HepG2 (cell line): ENCODE measurements around the gene KRTAP3-3. TPM values are rescaled to one million over a fixed set of nuclear protein-coding genes. Genes with fewer than 3 reads are reported as not detected.

Experiments
- ATAC-seq: fragments of 200-7000 bp; cut with Tn5 transposase; 3 replicates; pipeline ENCODE4 v1.9.1; 2020; ENCODE audit warnings: mild to moderate bottlenecking, moderate library complexity
- BruUV-seq: library from RNA; stranded (reverse); fragments of 400-500 nt; replicated peaks from 2 replicates; lab custom pipeline; 2021; lab: Mats Ljungman, UMichigan
- CTCF ChIA-PET: fragments of 300-600 bp; formaldehyde crosslinking; extraction: SDS; loops from one replicate; lab custom pipeline; 2021; ENCODE audit warnings: low total read pairs, inconsistent platforms, low intra/inter-chr PET ratio; lab: Yijun Ruan, JAX
- POLR2A ChIA-PET: fragments of 350-600 bp; sonication (Branson Sonifier 250); formaldehyde crosslinking; loops from one replicate; lab custom pipeline; 2020; ENCODE audit warnings: antibody characterized with exemption, inconsistent platforms; lab: Yijun Ruan, JAX
- DNase-seq: peaks from one replicate; pipeline ENCODE4 v3.0.0-alpha.2; 2015; ENCODE audit warnings: low spot score
- FAIRE-seq: peaks from 3 replicates; lab custom pipeline; 2011; peaks lifted over from hg19 to GRCh38; lab: Jason Lieb, UNC
- H2AFZ ChIP-seq: one replicate; pipeline ENCODE4 v1.6.1; 2011; ENCODE audit warnings: low read length, inconsistent platforms
- H3K27ac ChIP-seq: fragments of 300-600 bp; 3 replicates; pipeline ENCODE4 v1.8.0; 2011; ENCODE audit warnings: mixed run types, mild to moderate bottlenecking, mixed read lengths, low read length, inconsistent platforms; ENCODE audit not compliant: insufficient read depth; ENCODE audit errors: extremely low read length
- H3K27me3 ChIP-seq, 2 experiments: fragments of 200-600 bp in 1 of 2; 2 replicates in 1 of 2; 3 replicates in 1 of 2; pipeline versions ENCODE4 v1.6.0 to v1.8.0; 2011; ENCODE audit warnings: low read length in 2 of 2, mild to moderate bottlenecking in 2 of 2, moderate library complexity in 2 of 2, inconsistent platforms in 1 of 2; ENCODE audit not compliant: insufficient read depth in 2 of 2, control insufficient read depth in 1 of 2
- H3K36me3 ChIP-seq, 2 experiments: fragments of 200-600 bp in 1 of 2; replicated peaks in 1 of 2; 2 replicates in 1 of 2; 3 replicates in 1 of 2; pipeline versions ENCODE4 v1.5.1 to v1.8.0; 2011; ENCODE audit warnings: low read length in 2 of 2, inconsistent platforms in 1 of 2; ENCODE audit not compliant: insufficient read depth in 2 of 2, control insufficient read depth in 1 of 2
- H3K4me1 ChIP-seq: 2 replicates; pipeline ENCODE4 v1.5.1; 2012; ENCODE audit warnings: low read length, inconsistent platforms; ENCODE audit not compliant: insufficient read depth
- H3K4me2 ChIP-seq: 2 replicates; pipeline ENCODE4 v1.6.0; 2011; ENCODE audit warnings: low read depth, low read length, inconsistent platforms
- H3K4me3 ChIP-seq, 3 experiments: fragments of 200-600 bp in 1 of 3; sonication (generic), shearing (Covaris generic) in 1 of 3; replicated peaks in 1 of 3; 2 replicates each; pipeline ENCODE4 v1.5.1; 2011 to 2016; ENCODE audit warnings: low read length in 3 of 3, inconsistent platforms in 2 of 3, low read depth in 2 of 3, mild to moderate bottlenecking in 2 of 3, control low read depth in 1 of 3, mixed read lengths in 1 of 3; ENCODE audit not compliant: insufficient read depth in 1 of 3
- H3K79me2 ChIP-seq: one replicate; pipeline ENCODE4 v1.6.1; 2011; ENCODE audit warnings: low read length, inconsistent platforms; ENCODE audit not compliant: insufficient read depth
- H3K9ac ChIP-seq: 2 replicates; pipeline ENCODE4 v1.6.0; 2011; ENCODE audit warnings: mild to moderate bottlenecking, low read depth, low read length, inconsistent platforms; ENCODE audit not compliant: insufficient read depth
- H3K9me3 ChIP-seq: 2 replicates; pipeline ENCODE4 v1.5.1; 2012; ENCODE audit warnings: mild to moderate bottlenecking, low read length
- H4K20me1 ChIP-seq: 2 replicates; pipeline ENCODE4 v1.6.0; 2011; ENCODE audit warnings: inconsistent platforms, mild to moderate bottlenecking, low read length, moderate library complexity; ENCODE audit not compliant: insufficient read depth
- BHLHE40 ChIP-seq: IDR thresholded peaks from 2 replicates; pipeline ENCODE4 v1.6.1; 2011; ENCODE audit warnings: low read length, improper control_type of control experiment
- CEBPZ ChIP-seq: IDR thresholded peaks from 2 replicates; pipeline ENCODE4 v1.6.1; 2012; ENCODE audit warnings: low read length, improper control_type of control experiment
- DMAP1 ChIP-seq: IDR thresholded peaks from 2 replicates; pipeline ENCODE4 v1.6.1; 2016
- GPN1 ChIP-seq: sonication (generic); formaldehyde crosslinking; IDR thresholded peaks from 2 replicates; pipeline ENCODE4 v1.5.1; 2020; ENCODE audit warnings: missing genetic modification reagents, borderline replicate concordance
- MAX ChIP-seq: IDR thresholded peaks from 2 replicates; pipeline ENCODE4 v1.6.1; 2012; ENCODE audit warnings: inconsistent platforms
- NR1H2 ChIP-seq: sonication (generic); formaldehyde crosslinking; IDR thresholded peaks from 2 replicates; pipeline ENCODE4 v1.8.1; 2022; ENCODE audit warnings: low read depth, missing genetic modification reagents, borderline replicate concordance
- NR2F1 ChIP-seq, 2 experiments: fragments of 450-650 bp in 1 of 2; formaldehyde crosslinking in 1 of 2; IDR thresholded peaks; 2 replicates each; pipeline versions ENCODE4 v1.5.0 to v1.6.1; 2016 to 2020; ENCODE audit warnings: mild to moderate bottlenecking in 1 of 2, missing compliant biosample characterization in 1 of 2, missing genetic modification reagents in 1 of 2, moderate library complexity in 1 of 2
- RBFOX2 ChIP-seq: fragments of 200-400 bp; formaldehyde crosslinking; IDR thresholded peaks from 2 replicates; pipeline ENCODE4 v1.6.1; 2017; ENCODE audit warnings: low read depth, mild to moderate bottlenecking, low read length
- REL ChIP-seq: sonication (generic); formaldehyde crosslinking; conservative IDR thresholded peaks from 2 replicates; pipeline ENCODE4 v1.8.0; 2022; ENCODE audit warnings: mild to moderate bottlenecking, missing genetic modification reagents, moderate library complexity
- REST ChIP-seq, 2 experiments: IDR thresholded peaks; 2 replicates each; pipeline ENCODE4 v1.6.1; 2011 to 2012; ENCODE audit warnings: low read length in 2 of 2, borderline replicate concordance in 1 of 2, low read depth in 1 of 2, mild to moderate bottlenecking in 1 of 2, moderate library complexity in 1 of 2
- TCF12 ChIP-seq, 2 experiments: fragments of 450-650 bp in 1 of 2; sonication (generic) in 1 of 2; formaldehyde crosslinking in 1 of 2; IDR thresholded peaks; 2 replicates each; pipeline versions ENCODE4 v1.6.1 to v1.8.0; 2017 to 2022; ENCODE audit warnings: antibody characterized with exemption in 1 of 2, mild to moderate bottlenecking in 1 of 2, missing genetic modification reagents in 1 of 2, moderate library complexity in 1 of 2
- ZEB1 ChIP-seq: IDR thresholded peaks from 2 replicates; pipeline ENCODE4 v1.6.1; 2012; ENCODE audit warnings: mild to moderate bottlenecking, low read depth, inconsistent platforms; ENCODE audit not compliant: insufficient replicate concordance
- ZFP90 ChIP-seq: sonication (generic); formaldehyde crosslinking; IDR thresholded peaks from 2 replicates; pipeline ENCODE4 v1.8.0; 2022; ENCODE audit warnings: missing genetic modification reagents, mild to moderate bottlenecking, inconsistent platforms, borderline replicate concordance
- ZNF30 ChIP-seq: sonication (generic); formaldehyde crosslinking; IDR thresholded peaks from 2 replicates; pipeline ENCODE4 v1.5.0; 2020; ENCODE audit warnings: mild to moderate bottlenecking, missing genetic modification reagents
- ZNF362 ChIP-seq: sonication (generic); formaldehyde crosslinking; IDR thresholded peaks from 2 replicates; pipeline ENCODE4 v1.4.0; 2020; ENCODE audit warnings: missing genetic modification reagents, mild to moderate bottlenecking, borderline replicate concordance
- ZNF841 ChIP-seq: sonication (generic); formaldehyde crosslinking; IDR thresholded peaks from 2 replicates; pipeline ENCODE4 v1.8.1; 2023; ENCODE audit warnings: missing genetic modification reagents, borderline replicate concordance
- ZSCAN12 ChIP-seq: sonication (generic); formaldehyde crosslinking; IDR thresholded peaks from 2 replicates; pipeline ENCODE4 v1.9.0; 2021; ENCODE audit warnings: mild to moderate bottlenecking, missing genetic modification reagents
- WGBS: methylation state at CpG from one replicate; pipeline ENCODE4 v1.1.6; 2017; ENCODE audit warnings: low lambda C conversion rate; 5-methylcytosine and 5-hydroxymethylcytosine counted together
- in situ Hi-C: cut with HindIII; loops from 2 replicates; pipeline ENCODE4 v1.10.0; 2017; ENCODE audit warnings: low pct_unique_long_range_greater_than_20kb; ENCODE audit not compliant: extremely low pct_ligation_motif_present
- intact Hi-C: fragments of 100-400 bp; cut with micrococcal nuclease; formaldehyde crosslinking; loops from one replicate; pipeline ENCODE4 v1.10.0; 2022; ENCODE audit not compliant: unreplicated experiment
- polyA plus RNA-seq, 8 experiments: library from polyadenylated mRNA; depleted of rRNA in 3 of 8; stranded (reverse) in 7 of 8; unstranded in 1 of 8; fragments of >200 nt; fragmentation: Illumina TruSeq in 4 of 8; extraction: Trizol in 4 of 8; gene quantifications; 2 replicates each; pipeline versions ENCODE4 v1.2.1 to v1.2.3, GENCODE V29; 2011 to 2016; ENCODE audit warnings: low read depth in 4 of 8, missing spikeins in 1 of 8, mixed read lengths in 1 of 8; ENCODE audit not compliant: insufficient read depth in 1 of 8
- total RNA-seq, 5 experiments: library from RNA; depleted of rRNA; stranded (reverse); fragments of >200 nt; fragmentation: Illumina TruSeq; extraction: Trizol; gene quantifications; 2 replicates each; pipeline ENCODE4 v1.2.3, GENCODE V29; 2016; ENCODE audit warnings: low read depth in 1 of 5

The KRTAP3-3 gene
- total and polyA plus RNA-seq, 2 of the 13 experiments (the other 11 are each of a cell fraction or from before 2014, with no cell fraction given) = not detected

- no TSS peak for BruUV-seq
- no peak for FAIRE-seq
- no peaks in the 10 kb centered on the region; a peak in 1 of 5 replicates for H3K36me3 ChIP-seq
- no peaks in the 10 kb centered on the region for H3K27me3 ChIP-seq
- no peak overlapping the region for H3K4me2 ChIP-seq
- POLR2A ChIA-PET = interaction anchor here (0.6 to 1.9 kb wide), 3 partner anchors 7 to 726 kb away, joined by 3 to 9 read pairs (median 6); no protein-coding TSS in a partner anchor
- H3K4me1 ChIP-seq = peaks cover 85% of the 10 kb centered on the region
- H3K79me2 ChIP-seq = no peaks in the 10 kb centered on the region
- in situ Hi-C loops = loop anchor here (10.0 kb wide), 1 partner anchor 105 kb away; the partner anchor contains the start of gene KRTAP2-2
- CTCF ChIA-PET = no interaction called here
- intact Hi-C loops = no loop called here
- ATAC-seq = no peak
- no peak overlapping the region for H3K4me3 ChIP-seq
- H2AFZ ChIP-seq = no peak overlapping the region
- H3K9me3 ChIP-seq = no peaks in the 10 kb centered on the region
- no peaks in the 10 kb centered on the region for H4K20me1 ChIP-seq
- H3K27ac ChIP-seq = no peak overlapping the region
- WGBS = 93% methylated on average over 7 of the region's 7 CpGs
- no peak for DNase-seq
- no peak overlapping the region for H3K9ac ChIP-seq
- no peak for TF ChIP-seq ZEB1
- no peak for TF ChIP-seq ZNF841 (CRISPR knock-in tag)
- TF ChIP-seq RBFOX2 = no peak
- no peak for TF ChIP-seq NR1H2 (CRISPR knock-in tag)
- TF ChIP-seq MAX = no peak
- no peak for TF ChIP-seq NR2F1 (CRISPR knock-in tag; IDR thresholded peaks at IDR 0.05)
- no peak for TF ChIP-seq DMAP1
- no peak for TF ChIP-seq ZFP90 (CRISPR knock-in tag)
- no peak for TF ChIP-seq TCF12 (IDR thresholded peaks at IDR 0.05)
- TF ChIP-seq TCF12 (CRISPR knock-in tag; IDR thresholded peaks at IDR 0.05) = no peak
- no peak for TF ChIP-seq ZNF362 (CRISPR knock-in tag)
- no peak for TF ChIP-seq ZSCAN12 (CRISPR knock-in tag)
- no peak for TF ChIP-seq CEBPZ
- TF ChIP-seq ZNF30 (CRISPR knock-in tag) = no peak
- no peak for TF ChIP-seq REL
- TF ChIP-seq GPN1 (CRISPR knock-in tag) = no peak
- no peak for TF ChIP-seq BHLHE40
- TF ChIP-seq REST (IDR thresholded peaks at IDR 0.05; ENCODE audit: borderline replicate concordance in 1 of 2, low read depth in 1 of 2, low read length in 2 of 2) = no peak
Measured at GRCh38 chr17:40950176-40950575, 43.8 kb downstream of the KRTAP3-3 start.
